Stimulated activated CD4-positive, alpha-beta T cell treated with anti-CD3 and anti-CD28 coated beads, Interleukin-15, amount 100 ng/mL, for 24 hours (primary cell): Measurements from ENCODE around the gene ITIH1.
A peak's percentile ranks its signal among the peaks of the same experiment; 100 is the strongest.

Experiments used
- DNase-seq: peaks from one replicate; pipeline ENCODE4 v3.0.0-alpha.2; 2020

The ITIH1 gene

GRCh38 chr3:52790741-52791140, 13.3 kb downstream of the ITIH1 start:
- no peak for DNase-seq

DNA sequence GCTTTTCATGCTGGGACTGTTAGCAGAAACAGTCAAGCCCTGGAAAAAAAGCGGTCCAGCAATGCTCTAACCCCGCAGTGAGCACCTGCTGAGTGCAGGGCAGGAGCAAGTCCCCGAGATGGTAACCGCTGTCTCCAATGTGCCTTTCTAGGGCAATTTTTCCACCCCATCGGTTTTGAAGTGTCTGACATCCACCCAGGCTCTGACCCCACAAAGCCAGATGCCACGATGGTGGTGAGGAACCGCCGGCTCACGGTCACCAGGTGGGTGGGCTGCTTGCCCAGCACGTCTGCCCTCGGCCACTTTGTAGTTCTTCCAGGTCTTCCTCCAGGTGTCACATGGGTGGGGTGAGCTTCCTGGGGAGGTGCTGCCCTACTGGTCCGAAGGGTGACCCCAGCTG, 14.0 kb downstream of the ITIH1 start:
- DNase-seq: no peak

- DNase-seq: no peak
Observed at GRCh38 chr3:52791928-52792327, 14.5 kb downstream of the ITIH1 start.

DNA sequence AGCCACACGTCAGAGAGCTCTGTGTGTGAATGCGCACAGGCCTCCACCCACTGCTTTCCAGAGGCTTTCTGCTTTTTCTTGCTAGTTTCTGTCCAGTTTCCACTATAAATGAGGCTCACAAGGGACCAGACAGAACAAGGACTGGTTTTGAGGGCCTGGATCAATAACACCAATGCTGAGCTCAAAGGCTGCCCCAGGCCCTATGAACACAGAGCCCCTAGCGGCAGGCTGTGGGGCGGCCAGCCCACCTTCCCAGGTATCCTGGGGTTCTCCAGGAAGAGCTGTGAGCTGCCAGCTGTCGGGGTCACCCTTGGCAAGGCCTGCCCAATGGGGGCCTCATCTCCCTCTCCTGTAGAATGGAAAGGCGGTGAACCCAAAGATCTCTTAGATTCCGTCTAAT, 15.0 kb downstream of the ITIH1 start:
- DNase-seq: no peak

DNA sequence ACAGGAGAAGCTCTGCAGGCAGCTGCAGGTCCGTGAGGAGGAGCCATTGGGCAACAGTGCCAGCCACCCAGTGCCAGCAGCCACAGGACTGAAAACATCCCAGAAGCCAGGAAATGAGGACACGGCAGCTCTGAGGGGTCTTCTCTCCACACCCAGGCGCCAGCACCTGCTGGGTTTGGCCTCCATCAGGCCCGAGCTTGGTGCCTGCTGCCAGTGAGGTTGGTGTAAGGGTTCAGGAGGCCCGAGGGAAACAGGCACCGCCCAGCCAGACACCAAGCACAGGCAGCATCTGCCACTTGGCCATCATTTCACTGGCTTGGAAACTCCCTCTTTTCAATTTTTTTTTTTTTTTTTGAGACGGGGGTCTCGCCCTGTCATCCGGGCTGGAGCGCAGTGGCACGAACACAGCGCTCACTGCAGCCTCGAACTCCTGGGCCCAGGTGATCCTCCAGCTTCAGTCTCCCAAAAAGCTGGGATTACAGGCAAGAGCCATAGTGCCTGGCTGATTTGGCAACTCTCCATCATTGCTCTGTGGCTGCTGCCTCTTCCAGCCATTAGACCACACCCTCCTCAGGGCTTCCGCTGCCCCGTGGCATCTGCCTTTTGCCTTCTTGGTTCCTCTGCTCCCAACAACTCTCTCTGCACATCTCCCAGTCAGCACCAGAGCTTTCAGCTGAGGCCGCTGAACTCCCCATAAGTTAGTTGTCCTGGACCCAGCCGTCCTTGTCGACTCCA, 15.7 kb downstream of the ITIH1 start:
- no peak for DNase-seq

DNA sequence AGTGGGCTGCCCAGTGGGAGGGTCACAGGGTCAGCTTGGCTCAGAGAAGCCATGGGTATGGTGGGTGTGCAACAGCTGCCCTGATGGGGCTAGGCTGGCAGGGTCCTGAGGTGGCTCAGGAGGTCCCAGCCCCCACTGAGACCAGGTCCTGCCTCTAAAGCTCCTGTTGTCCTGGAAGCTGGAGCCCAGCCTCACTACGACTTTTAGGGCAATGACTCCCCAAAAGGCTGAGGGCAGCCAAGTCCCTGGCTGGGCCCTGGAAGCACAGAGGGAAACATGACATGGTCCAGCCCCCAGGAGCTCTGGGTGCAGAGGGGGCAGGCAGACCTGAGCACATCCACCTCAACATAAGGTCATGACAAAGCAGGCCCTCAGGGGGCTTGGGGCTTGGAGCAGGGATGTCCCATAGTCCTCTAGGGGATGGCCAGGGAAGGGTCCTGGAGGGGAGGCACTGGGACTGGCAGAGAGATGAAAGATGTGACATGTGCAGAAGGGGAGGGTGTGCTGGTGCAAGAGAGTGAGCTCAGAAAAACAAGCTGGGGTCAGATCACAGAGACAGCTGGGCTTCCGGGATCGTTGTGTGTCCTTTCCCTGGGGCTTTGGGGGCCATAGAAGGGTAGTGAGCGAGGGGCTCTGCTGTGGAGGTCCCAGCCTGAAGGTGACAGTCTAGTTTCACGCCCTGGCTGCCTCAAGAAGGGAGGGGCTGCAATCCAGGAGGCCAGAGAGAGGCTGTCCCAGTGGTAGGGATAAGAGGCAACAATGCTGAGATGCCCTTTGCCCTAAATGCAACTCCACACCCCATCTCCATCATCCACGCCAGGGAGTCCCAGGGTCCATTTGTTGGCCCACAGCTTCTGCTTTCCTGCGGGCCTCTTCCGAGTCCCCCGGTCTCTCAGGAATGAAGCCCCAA, 16.6 kb downstream of the ITIH1 start:
- DNase-seq: no peak

DNA sequence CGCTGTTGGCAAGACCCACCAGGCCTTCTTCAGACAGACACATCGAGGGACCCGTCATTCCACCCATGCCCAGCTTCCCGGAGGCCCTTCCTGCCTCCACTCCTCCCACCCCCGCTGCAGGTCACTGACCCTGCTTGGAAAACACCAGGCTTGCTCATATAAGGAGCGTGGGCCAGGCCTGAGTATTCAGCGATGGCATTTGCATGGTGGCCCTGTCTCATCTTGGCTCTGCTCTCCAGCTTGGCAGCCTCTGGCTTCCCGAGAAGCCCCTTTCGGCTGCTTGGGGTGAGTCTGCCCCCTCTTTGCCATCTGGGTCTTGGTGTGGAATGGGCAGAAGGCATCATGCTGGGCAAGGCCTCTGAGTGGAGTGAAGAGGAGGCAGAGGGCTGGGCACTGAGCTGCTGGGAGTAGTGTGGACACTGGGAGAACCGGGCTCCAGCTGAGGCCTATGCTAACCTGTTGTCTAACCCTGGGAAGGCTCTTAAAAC, 17.3 kb downstream of the ITIH1 start, which contains the start of gene ITIH3:
ITIH3 (plus strand) TSS at position 185 of the 488 bp plus-strand sequence; CDS start at position 193, 8 bp downstream.
- DNase-seq: no peak

GRCh38 chr3:52795298-52795900, 18.0 kb downstream of the ITIH1 start:
- DNase-seq: no peak

- DNase-seq: no peak
Observed at GRCh38 chr3:52796411-52796810, 19.0 kb downstream of the ITIH1 start.

- DNase-seq: no peak
Observed at GRCh38 chr3:52798376-52798977, 21.1 kb downstream of the ITIH1 start.

DNA sequence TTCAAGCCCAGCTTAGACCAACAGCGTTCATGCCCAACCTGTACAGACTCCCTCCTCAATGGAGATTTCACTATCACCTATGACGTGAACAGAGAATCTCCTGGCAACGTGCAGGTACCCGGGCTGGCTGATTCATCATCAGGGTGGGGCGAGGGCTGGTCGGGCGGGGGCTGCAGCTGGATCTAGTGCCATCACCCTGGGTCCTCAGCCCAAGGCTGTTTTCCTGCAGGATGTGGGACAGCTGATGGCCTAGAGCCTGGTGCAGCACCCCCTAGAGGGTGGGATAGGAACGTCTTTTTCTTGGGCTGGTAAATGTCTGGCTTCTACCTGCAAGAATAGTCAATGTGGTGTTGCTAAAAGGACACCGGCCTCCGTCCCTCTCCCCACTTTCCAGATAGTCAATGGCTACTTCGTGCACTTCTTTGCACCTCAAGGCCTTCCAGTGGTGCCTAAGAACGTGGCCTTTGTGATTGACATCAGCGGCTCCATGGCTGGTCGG, 21.6 kb downstream of the ITIH1 start:
- DNase-seq: peak; percentile 41

DNA sequence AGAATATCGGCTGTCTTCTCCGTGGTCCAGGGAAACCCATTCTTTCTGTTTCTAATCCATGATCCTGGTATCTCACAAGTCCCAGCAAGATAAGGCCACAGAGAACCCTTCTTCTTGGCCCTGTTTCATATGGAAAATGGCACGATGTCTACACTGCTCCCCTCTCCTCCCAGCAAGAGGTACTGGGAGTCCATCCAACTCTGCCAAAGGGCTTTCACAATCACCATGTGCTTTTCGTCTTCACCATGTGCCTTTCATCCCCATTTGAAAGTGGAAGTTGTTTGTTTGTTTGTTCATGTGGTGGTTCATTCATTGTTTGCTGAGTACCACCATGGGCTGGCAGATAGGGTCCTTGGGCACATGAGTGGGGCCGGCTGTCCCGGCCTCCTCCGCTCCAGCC, 22.7 kb downstream of the ITIH1 start:
- DNase-seq: no peak

DNA sequence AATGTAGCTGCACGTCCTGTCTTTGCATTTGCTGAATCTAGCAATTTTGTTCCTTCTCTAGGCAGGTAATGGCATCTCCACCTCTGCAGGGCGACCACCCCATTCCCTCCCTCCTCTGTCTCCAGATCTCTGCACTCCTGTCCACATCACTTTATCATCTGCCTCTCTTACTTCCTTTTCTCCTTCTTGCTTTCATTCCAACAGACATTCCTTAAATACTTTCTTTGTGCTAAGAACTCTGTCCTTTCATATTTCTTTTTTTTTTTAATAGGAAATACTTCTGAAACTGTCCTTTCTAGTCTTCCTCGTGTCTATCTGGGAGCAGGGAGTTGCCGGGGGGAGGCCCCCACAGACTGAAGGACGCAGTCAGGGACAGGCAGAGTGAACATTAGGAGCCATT, 24.4 kb downstream of the ITIH1 start:
- no peak for DNase-seq

DNA sequence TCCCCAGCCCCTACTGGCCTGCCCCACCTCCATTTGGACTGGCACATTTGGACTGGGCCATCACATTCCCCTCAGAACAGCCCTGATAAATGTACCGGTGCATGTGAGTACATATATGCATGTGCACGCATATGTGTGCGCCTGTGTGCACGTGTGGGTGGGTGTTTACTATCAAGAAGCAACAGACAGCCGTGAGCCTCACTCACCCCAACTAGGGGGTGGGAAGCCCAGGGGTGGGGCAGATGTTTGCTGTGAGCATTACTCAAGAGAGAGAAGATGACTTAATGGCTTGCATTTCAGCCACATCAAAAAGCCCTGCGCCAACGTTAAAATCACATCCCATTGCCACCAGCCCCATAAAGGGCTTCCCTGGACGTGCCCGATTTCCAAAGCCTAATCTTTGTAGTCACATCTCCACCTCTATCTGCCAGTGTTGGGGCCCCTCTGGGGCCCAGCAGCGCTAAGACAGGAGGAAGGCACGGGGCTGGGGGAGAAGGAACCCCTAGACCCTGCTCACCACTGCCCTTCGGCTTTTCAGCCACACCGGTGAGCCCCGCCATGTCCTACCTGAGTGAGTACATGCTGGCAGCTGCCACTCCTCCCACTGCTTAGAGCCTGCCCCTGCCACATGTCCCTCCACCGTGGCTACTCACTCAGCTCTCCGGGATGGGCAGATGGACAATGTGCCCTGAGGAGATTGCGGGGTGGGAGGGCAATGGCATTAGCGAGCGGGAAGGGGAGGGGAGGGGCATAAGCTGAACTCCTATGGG, 28.1 kb downstream of the ITIH1 start:
- no peak for DNase-seq

DNA sequence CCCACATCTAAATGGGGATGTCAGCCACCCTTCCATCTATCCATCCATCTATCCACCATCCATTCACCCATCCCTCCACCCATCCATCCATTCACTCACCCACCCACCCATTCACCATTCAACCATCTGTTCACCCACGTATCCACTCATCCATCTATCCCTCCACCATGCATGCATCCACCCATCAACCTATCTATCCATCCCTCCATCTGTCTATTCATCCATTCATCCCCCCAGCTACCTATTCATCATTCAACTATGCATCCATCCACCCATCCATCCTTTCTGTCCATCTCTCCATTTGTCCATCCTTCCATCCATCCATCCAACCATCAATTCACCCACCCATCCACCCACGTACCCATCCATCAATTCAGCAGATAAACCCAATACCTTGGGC, 31.8 kb downstream of the ITIH1 start:
- DNase-seq: no peak

DNA sequence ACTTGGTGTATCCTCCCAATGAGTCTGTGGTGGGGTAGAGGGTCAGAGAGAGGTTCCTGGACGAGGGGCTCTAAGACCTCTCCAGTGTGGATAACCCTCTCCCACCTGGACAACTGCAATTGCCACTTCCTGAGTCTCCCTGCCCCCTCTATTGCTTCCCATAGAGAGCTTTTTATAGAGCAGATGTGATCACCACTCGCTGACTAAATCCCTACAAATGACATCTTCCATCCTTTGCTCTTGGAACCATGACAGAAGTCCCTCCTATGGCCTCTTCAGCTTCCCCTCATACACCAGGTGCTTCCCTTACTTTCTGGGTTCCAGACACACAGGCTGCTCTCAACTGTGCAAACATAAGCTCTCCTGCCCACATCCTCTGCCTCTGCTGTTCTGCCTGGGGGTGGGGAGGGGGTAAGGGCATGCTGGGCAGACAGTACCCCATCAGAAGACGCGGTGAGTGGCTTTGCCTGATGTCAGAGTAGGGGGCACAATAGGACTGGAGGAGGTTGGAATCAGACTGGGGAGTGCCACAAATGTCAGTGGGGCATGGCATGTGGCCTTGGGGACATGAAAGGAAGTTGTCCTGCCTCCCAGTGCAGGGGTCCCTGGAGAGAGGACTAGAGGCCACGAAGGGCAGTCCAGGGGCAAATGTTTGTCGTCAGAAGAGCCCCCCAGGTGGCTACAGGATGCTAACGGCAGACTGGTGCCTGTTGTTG, 32.4 kb downstream of the ITIH1 start:
- DNase-seq: no peak

- no peak for DNase-seq
Observed at GRCh38 chr3:52810923-52811322, 33.5 kb downstream of the ITIH1 start.

DNA sequence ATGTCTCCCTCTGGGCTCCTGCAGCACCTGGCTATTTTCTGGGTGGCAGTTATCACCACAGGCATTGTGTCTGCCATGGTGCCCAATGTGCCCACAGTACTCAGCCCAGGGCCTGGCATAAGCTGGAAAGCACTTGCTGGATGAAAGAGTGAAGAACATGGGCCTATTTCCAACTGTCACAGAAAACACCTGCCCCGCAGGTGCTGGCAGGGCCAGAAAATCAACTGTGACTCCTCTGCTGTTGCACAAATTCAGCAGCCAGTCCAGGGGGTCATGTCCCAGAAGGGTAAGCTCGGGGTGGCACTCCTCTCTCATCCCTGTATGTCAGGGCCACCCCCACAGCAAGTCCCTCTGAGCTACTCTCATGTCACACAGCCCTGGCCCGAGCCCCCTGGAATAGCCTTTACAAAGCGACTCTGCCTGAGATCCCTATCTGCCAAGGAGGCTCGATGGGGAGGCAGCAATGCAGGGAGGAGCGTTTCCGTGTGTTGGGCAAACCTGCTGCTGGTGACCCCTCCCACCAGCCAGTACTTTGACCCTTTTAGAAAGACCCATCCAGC, 34.1 kb downstream of the ITIH1 start:
- DNase-seq: no peak

DNA sequence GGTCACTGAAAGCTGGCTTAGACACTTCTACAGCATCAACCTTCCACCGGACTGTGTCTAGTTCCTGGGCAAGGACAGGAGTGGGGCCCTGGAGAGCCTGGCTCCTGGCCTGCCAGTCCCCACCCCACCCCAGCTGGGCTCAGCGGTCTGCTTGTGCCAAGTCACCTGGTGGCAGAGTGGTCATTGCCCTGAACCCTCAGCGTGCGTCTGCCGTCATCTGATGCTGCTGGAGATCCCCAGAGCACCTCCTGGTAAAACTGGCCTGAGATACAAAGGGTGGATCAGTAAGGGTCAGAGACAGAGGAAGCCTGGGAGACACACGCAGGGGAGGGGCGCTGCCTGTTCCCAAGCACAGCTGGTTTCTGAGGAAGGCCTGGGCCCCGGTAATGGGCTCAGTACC, 36.4 kb downstream of the ITIH1 start:
- no peak for DNase-seq

DNA sequence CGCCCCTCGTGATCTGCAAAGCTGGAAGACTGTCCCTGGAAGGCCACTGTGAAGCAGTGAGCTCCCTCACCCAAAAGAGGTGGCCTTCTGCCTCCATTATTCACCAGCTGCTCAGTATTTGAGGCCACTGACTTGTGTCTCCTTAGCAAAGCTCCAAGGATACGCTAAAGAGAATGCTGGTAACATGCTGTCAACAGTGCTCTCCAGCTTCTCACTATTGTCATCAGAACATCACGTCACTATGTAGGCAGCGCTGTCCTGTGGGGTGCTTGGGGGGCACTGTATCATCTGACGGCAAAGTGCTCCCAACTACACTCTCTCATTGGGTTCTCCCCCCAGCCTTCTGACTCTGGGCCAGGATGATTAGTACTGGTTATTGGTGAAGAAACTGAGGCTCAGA, 38.8 kb downstream of the ITIH1 start:
- DNase-seq: no peak

DNA sequence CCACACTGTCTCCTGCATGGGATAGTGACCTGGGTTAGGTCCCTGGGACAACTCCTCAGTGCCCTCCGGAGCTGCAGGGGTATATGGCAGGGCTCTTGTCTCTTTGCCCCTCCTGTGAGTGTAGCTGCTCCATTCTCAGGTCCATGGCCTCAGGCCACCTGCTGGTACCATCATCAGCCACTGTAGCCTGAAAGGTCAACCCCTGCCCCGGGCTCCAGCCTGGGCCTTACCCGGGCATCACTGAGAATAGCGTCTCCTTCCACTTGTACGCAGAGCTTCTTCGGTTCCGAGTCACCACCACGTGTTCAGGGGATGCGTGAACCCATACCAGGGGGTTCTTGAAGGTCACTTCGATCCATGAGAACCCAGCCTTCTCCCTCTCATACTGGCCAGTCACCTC, 39.3 kb downstream of the ITIH1 start:
- DNase-seq: no peak
